Gastrocnemius medialis (tissue), 4 donors: ENCODE data around the gene PSMD13. TPM values are rescaled to one million over a fixed set of nuclear protein-coding genes. Genes with fewer than 3 reads are reported as not detected.
"Not testable (repeated sequence)": the region's sequence is repeated elsewhere in the genome, so short reads cannot be mapped to it uniquely, and the experiment has no call there.

Experiments
- ATAC-seq, 2 donors: fragments of 150-250 bp; one replicate each; pipeline ENCODE4 v1.9.1; 2016
- DNase-seq, 2 donors: peaks; one replicate each; pipeline ENCODE4 v3.0.0-alpha.2; 2019
- H3K27ac ChIP-seq, 4 donors: fragments of 200-600 bp; sonication (generic); 1 replicate in 1 of 4; 2 replicates in 3 of 4; pipeline ENCODE4 v1.5.1; 2016 to 2018; ENCODE audit warnings: mild to moderate bottlenecking in 2 of 4, moderate library complexity in 1 of 4
- H3K27me3 ChIP-seq, 3 donors: fragments of 200-600 bp; sonication (generic) in 2 of 3; 1 replicate in 1 of 3; 2 replicates in 2 of 3; pipeline versions ENCODE4 v1.5.1 to v1.6.0; 2016 to 2019; ENCODE audit warnings: mild to moderate bottlenecking in 1 of 3, moderate library complexity in 1 of 3
- H3K36me3 ChIP-seq, 2 donors: fragments of 200-600 bp; sonication (generic) in 1 of 2; one replicate each; pipeline ENCODE4 v1.5.1; 2017 to 2018
- H3K4me1 ChIP-seq, 2 donors: fragments of 200-600 bp; sonication (generic) in 1 of 2; one replicate each; pipeline ENCODE4 v1.5.1; 2016 to 2017; ENCODE audit warnings: mild to moderate bottlenecking in 2 of 2
- H3K4me3 ChIP-seq, 4 donors: fragments of 200-600 bp; sonication (generic) in 3 of 4; 1 replicate in 1 of 4; 2 replicates in 3 of 4; pipeline ENCODE4 v1.5.1; 2016 to 2019; ENCODE audit warnings: mild to moderate bottlenecking in 2 of 4
- H3K9me3 ChIP-seq, 3 donors: fragments of 200-600 bp; sonication (generic) in 2 of 3; 1 replicate in 1 of 3; 2 replicates in 2 of 3; pipeline ENCODE4 v1.5.1; 2016 to 2019
- POLR2A ChIP-seq, 2 donors: fragments of 450-650 bp; IDR thresholded peaks; one replicate each; pipeline ENCODE4 v1.6.1; 2017; ENCODE audit warnings: antibody characterized with exemption in 2 of 2, mild to moderate bottlenecking in 2 of 2, moderate library complexity in 2 of 2
- in situ Hi-C, 4 donors: fragments of 200-750 bp; cut with MboI; loops; one replicate each; pipeline versions ENCODE4 v1.15.0 to v1.8.0; 2017; ENCODE audit warnings: low sequenced_read_pairs in 4 of 4
- intact Hi-C: fragments of 100-400 bp; cut with DNase I; formaldehyde crosslinking; loops from one replicate; pipeline ENCODE4 v1.15.1; 2023; ENCODE audit warnings: low total_unique reads
- total RNA-seq, 4 donors: library from RNA; depleted of rRNA; stranded (reverse); fragments of >200 nt; gene quantifications; one replicate each; pipeline versions ENCODE4 v1.1.0 to v1.2.3, GENCODE V29; 2016
- TF ChIP-seq, protein P1 (sequence below), 5 experiments: fragments of 450-650 bp in 3 of 5; fragments of 200-600 bp in 2 of 5; sonication (generic) in 2 of 5; IDR thresholded peaks in 4 of 5; conservative IDR thresholded peaks in 1 of 5; 1 replicate in 4 of 5; 2 replicates in 1 of 5; pipeline ENCODE4 v1.5.1; 2016 to 2019; ENCODE audit warnings: antibody characterized with exemption in 5 of 5, mild to moderate bottlenecking in 3 of 5, moderate library complexity in 3 of 5

The PSMD13 gene
- total RNA-seq, 4 donors from 2014 or later, result 128 to 189 (median 163) TPM

DNA sequence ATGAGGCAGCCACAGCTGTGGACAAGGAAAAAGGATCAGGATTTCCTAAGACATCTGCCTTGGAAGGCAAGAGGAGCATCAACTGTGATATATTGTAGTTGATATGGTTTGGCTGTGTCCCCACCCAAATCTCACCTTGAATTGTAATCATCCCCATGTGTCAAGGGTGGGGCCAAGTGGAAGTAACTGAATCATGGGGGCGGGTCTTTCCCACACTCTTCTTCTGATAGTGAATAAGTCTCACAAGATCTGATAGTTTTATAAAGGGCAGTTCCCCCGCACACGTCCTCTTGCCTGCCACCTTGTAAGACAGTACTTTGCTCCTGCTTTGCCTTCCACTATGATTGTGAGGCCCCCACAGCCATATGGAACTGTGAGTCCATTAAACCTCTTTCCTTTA lies 19.1 kb upstream of the PSMD13 start:
- H3K4me3 ChIP-seq, result no peak overlapping the region
- no peak overlapping the region for H3K27ac ChIP-seq
- ATAC-seq (no peak), DNase-seq (no peak)
- no peaks in the 10 kb centered on the region for H3K9me3 ChIP-seq
- in situ Hi-C loops (no loop called here), intact Hi-C loops (no loop called here)
- no peaks in the 10 kb centered on the region for H3K27me3 ChIP-seq
- H3K4me1 ChIP-seq, result peaks cover 0 to 6% of the 10 kb centered on the region in 2 donors
- H3K36me3 ChIP-seq, result peaks cover 0 to 36% of the 10 kb centered on the region in 2 donors
- TF ChIP-seq POLR2A (IDR thresholded peaks at IDR 0.05), result no peak

DNA sequence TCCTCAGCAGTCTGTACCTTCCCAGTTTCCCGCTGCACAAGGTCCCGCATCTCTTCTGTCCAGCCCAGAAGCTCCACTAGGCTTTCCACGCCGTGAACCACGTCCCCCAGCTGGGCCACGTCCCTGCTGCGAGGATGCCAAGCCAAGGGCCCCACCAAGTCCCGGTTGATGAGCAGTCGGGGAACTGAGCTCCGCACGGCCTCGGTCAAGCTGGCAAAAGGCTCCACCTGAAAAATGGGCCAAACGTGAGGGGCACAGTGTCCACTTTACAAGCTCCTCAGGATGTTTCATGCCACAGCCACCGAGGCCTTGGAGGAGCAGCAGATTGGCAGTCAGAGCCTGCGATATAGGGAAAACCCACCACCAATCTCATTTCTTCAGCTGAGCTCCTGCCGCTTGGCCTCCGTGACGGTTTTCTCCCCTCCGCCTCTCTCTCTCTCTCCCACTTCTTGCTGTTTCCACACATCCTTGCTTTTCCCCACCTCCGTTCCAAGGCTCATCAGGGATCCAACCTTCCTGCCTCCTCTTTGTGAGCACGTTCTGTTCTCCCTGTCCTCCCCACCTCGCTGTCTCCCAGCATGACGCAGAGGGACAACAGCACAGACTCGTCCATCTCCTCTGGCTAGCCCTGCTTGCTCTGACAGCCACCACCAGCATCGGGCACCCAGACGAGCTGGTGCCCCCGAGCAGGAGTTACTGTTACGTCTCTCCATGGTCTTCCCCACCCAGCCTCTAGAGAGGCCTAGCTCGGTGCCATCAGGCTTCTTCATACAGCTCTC lies 17.8 kb upstream of the PSMD13 start:
- Histone ChIP-seq H3K4me3 (no peak overlapping the region), H3K36me3 (peaks cover 0 to 23% of the 10 kb centered on the region in 2 donors), H3K9me3 (no peaks in the 10 kb centered on the region), H3K27ac (no peak overlapping the region), H3K4me1 (peaks cover 1 to 4% of the 10 kb centered on the region in 2 donors), H3K27me3 (no peaks in the 10 kb centered on the region)
- TF ChIP-seq POLR2A (IDR thresholded peaks at IDR 0.05), result no peak
- TF ChIP-seq, protein P1, sequence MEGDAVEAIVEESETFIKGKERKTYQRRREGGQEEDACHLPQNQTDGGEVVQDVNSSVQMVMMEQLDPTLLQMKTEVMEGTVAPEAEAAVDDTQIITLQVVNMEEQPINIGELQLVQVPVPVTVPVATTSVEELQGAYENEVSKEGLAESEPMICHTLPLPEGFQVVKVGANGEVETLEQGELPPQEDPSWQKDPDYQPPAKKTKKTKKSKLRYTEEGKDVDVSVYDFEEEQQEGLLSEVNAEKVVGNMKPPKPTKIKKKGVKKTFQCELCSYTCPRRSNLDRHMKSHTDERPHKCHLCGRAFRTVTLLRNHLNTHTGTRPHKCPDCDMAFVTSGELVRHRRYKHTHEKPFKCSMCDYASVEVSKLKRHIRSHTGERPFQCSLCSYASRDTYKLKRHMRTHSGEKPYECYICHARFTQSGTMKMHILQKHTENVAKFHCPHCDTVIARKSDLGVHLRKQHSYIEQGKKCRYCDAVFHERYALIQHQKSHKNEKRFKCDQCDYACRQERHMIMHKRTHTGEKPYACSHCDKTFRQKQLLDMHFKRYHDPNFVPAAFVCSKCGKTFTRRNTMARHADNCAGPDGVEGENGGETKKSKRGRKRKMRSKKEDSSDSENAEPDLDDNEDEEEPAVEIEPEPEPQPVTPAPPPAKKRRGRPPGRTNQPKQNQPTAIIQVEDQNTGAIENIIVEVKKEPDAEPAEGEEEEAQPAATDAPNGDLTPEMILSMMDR (IDR thresholded peaks at IDR 0.05 in 4 of 5, conservative IDR thresholded peaks at IDR 0.05 in 1 of 5), result no peak
- ATAC-seq (no peak), DNase-seq (no peak)
- in situ Hi-C loops (no loop called here), intact Hi-C loops (no loop called here)

DNA sequence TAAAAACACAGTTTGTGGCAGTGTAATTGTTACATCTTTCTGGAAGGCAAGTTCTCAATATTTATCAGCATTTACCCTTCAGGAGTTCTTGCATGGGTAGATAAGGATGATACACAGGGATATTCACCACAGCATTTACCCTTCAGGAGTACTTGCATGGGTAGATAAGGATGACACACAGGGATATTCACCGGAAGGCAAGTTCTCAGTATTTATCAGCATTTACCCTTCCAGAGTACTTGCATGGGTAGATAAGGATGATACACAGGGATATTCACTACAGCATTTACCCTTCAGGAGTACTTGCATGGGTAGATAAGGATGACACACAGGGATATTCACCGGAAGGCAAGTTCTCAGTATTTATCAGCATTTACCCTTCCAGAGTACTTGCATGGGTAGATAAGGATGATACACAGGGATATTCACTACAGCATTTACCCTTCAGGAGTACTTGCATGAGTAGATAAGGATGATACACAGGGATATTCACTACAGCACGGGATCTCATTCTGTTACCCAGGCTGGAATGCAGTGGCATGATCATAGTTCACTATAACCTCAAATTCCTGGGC lies 16.0 kb upstream of the PSMD13 start:
- H3K27me3 ChIP-seq, H3K36me3 ChIP-seq, H3K9me3 ChIP-seq, intact Hi-C loops, H3K4me3 ChIP-seq, in situ Hi-C loops, H3K27ac ChIP-seq, H3K4me1 ChIP-seq, DNase-seq, ATAC-seq: not testable (repeated sequence)

DNA sequence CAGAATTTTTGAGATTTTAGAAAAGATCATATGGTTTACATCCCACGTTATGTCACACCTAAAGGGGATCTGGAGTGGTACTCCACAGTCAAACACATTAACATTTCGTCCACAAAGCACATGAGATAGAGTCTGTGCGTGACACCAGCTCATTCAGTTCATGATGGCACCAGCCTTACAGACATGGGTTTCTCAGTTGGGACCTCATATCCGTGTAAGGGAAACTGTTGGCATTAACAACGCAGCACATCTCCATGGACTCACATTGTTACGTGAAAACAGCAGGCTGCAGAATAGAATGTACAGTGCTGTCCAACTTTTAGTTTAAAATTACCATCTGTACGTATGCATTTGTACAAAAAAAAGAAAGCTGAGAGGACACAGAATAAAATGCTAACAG lies 15.2 kb upstream of the PSMD13 start:
- Histone ChIP-seq H3K27me3 (no peaks in the 10 kb centered on the region), H3K9me3 (no peaks in the 10 kb centered on the region), H3K4me1 (peaks cover 6 to 9% of the 10 kb centered on the region in 2 donors), H3K4me3 (no peak overlapping the region), H3K27ac (no peak overlapping the region), H3K36me3 (peaks cover 0 to 5% of the 10 kb centered on the region in 2 donors)
- DNase-seq, result no peak
- TF ChIP-seq, protein P1 (IDR thresholded peaks at IDR 0.05 in 4 of 5, conservative IDR thresholded peaks at IDR 0.05 in 1 of 5), result no peak
- no peak for TF ChIP-seq POLR2A (IDR thresholded peaks at IDR 0.05)
- ATAC-seq, result no peak
- in situ Hi-C loops, result no loop called here
- intact Hi-C loops, result no loop called here

DNA sequence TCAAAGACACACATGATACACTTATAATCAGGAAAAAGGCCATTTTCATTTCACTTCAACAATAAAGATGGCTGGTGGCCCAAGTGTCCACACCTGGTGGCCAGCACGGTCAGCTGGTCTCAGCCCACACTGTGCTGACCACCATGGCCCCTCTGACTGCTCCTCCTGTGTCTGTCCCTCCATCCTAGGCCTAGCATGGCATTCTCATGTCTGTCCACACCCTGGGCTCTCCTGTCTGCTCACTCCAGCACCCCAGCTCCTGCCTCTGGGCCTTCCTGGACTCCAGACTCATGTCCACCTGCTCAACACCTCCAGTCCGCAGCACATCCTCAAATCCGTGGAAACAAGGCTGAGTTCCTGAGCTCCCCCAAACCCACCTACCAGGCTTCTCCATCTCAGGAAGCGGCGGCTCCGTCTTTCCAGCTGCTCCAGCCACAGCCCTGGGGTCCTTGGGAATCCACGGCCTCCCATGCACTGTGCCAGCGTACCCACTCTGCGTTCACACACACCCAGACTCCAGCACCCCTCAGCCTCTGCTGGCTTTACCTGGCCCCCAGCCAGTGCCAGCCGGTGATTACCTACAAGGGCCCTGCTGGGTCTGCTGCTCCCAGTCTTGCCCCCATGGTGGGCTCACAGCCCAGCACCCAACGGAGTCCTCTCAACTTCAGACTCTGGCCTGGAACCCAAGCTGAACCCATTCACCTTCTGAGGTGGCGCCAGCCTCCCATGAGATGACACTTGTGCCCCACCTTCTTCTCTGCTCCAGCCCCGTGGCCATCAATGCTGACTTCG lies 14.6 kb upstream of the PSMD13 start:
- no peak for ATAC-seq
- H3K4me1 ChIP-seq, result peaks cover 6 to 9% of the 10 kb centered on the region in 2 donors
- no peaks in the 10 kb centered on the region for H3K9me3 ChIP-seq
- in situ Hi-C loops, result no loop called here
- peaks cover 0 to 5% of the 10 kb centered on the region in 2 donors for H3K36me3 ChIP-seq
- no peak for DNase-seq
- no peak overlapping the region for H3K4me3 ChIP-seq
- no peak for TF ChIP-seq POLR2A (IDR thresholded peaks at IDR 0.05)
- TF ChIP-seq, protein P1 (IDR thresholded peaks at IDR 0.05 in 4 of 5, conservative IDR thresholded peaks at IDR 0.05 in 1 of 5), result no peak
- intact Hi-C loops, result no loop called here
- no peak overlapping the region for H3K27ac ChIP-seq
- H3K27me3 ChIP-seq, result no peaks in the 10 kb centered on the region
